ENCODE results near the gene DCTN5. TPM values are rescaled to one million over a fixed set of nuclear protein-coding genes. Genes with fewer than 3 reads are reported as not detected.

DCTN5 gene
- total and polyA plus RNA-seq, 10 donors: 11.9 to 62.5 (median 41.3) TPM

DNA sequence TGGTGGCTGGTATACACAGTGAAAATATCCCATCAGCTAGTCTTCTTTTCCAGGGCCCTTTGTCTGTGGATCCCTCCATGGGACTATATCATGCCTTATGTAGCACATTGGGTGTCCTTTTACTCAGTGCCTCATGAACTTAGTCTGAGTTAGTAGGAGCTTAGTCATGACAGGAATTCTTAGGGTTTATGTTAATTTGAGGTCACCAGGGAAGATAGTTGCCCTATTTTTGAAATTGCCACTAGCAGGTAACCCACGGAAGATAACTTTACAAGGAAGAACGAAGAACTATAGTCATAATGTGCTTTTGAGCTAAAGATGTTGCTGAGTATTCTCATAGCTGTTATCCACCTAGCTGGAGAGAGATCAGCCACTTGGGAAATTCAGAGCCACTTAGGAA is 22.7 kb downstream of the DCTN5 start:
- H3K4me1 ChIP-seq: no peaks in the 10 kb centered on the region
- H3K27ac ChIP-seq: no peak overlapping the region
- intact Hi-C loops (cut with DNase I; ENCODE audit: low total_unique reads): no loop called here
- TF ChIP-seq POLR2AphosphoS5 (IDR thresholded peaks at IDR 0.05) (no peak), POLR2A (IDR thresholded peaks at IDR 0.05) (no peak)
- TF ChIP-seq, protein P1, sequence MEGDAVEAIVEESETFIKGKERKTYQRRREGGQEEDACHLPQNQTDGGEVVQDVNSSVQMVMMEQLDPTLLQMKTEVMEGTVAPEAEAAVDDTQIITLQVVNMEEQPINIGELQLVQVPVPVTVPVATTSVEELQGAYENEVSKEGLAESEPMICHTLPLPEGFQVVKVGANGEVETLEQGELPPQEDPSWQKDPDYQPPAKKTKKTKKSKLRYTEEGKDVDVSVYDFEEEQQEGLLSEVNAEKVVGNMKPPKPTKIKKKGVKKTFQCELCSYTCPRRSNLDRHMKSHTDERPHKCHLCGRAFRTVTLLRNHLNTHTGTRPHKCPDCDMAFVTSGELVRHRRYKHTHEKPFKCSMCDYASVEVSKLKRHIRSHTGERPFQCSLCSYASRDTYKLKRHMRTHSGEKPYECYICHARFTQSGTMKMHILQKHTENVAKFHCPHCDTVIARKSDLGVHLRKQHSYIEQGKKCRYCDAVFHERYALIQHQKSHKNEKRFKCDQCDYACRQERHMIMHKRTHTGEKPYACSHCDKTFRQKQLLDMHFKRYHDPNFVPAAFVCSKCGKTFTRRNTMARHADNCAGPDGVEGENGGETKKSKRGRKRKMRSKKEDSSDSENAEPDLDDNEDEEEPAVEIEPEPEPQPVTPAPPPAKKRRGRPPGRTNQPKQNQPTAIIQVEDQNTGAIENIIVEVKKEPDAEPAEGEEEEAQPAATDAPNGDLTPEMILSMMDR (IDR thresholded peaks at IDR 0.05 in 8 of 11, conservative IDR thresholded peaks at IDR 0.05 in 3 of 11): no peak
- peaks cover 15 to 100% (median 99%) of the 10 kb centered on the region in 6 donors for H3K36me3 ChIP-seq
- H3K27me3 ChIP-seq (replicated peaks in 1 of 7): no peaks in the 10 kb centered on the region
- H3K9me3 ChIP-seq: no peaks in the 10 kb centered on the region
- DNase-seq: no peak
- WGBS, 5 donors: 81 to 92% (median 88%) methylated on average over 2 of the region's 2 CpGs
- H3K4me3 ChIP-seq: no peak overlapping the region

DNA sequence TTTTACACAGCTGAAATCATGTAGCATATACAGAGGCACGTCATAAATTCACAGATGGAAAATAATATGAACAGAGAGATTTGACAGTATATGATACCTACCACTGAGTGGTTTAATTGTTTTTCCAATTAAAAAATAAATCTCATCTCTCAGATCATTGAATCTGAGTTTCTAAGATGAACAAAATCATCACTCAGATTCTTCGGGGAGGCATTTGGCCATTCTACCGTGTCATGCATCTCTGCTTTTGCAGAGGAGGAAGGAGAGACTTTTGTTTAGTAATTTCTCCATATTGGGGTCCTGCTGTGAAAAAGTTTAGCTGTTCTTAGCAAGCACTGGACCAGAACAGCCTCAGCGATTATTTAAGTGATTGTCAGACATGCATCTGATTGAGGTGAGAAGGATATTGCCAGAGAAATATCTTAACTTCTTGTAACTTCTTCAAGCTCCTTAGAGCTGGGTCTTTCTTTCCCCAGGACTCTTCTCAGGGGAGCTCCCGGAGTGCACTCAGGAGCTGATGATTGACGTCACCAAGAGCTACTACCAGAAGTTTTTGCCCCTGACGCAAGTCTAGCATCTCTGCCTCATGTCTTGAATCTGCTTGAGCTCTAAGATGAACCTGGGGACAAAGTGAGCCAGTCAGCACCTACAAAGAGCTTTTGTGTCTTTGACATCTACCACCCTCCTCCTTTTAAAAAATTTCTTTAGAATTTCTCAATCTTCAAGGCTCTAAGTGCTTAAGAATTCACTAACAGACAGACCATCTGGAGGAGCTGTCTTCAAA is 25.5 kb downstream of the DCTN5 start:
- no peak for DNase-seq
- H3K27ac ChIP-seq: no peak overlapping the region
- TF ChIP-seq POLR2A (IDR thresholded peaks at IDR 0.05) (no peak), POLR2AphosphoS5 (IDR thresholded peaks at IDR 0.05) (no peak)
- TF ChIP-seq, protein P1 (IDR thresholded peaks at IDR 0.05 in 8 of 11, conservative IDR thresholded peaks at IDR 0.05 in 3 of 11): no peak
- H3K9me3 ChIP-seq: no peaks in the 10 kb centered on the region
- peaks cover 8 to 100% (median 82%) of the 10 kb centered on the region in 6 donors for H3K36me3 ChIP-seq
- H3K4me3 ChIP-seq: no peak overlapping the region
- no peaks in the 10 kb centered on the region for H3K27me3 ChIP-seq (replicated peaks in 1 of 7)
- peaks cover 0 to 7% (median 2%) of the 10 kb centered on the region in 6 donors for H3K4me1 ChIP-seq
- intact Hi-C loops (cut with DNase I; ENCODE audit: low total_unique reads): no loop called here
- WGBS, 5 donors: 91 to 95% (median 93%) methylated on average over 7 of the region's 7 CpGs

DNA sequence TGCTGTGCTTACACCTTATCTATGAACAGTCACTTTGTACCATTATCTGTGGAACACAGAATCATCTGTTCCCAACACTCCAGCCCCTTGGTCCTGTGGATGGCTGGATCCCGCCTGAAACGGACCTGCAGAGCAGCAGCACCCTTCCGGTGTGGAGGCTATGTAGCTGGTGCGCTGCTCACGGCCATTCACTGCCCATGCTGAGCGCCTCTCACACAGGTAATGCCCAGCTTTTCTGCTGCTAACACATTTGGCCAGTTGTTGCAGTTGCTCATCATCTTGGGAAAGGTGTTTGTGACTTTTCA is 26.0 kb downstream of the DCTN5 start:
- WGBS, 5 donors: 92 to 99% (median 96%) methylated on average over 6 of the region's 6 CpGs
- no peak overlapping the region for H3K27ac ChIP-seq
- DNase-seq: no peak
- intact Hi-C loops (cut with DNase I; ENCODE audit: low total_unique reads): no loop called here
- TF ChIP-seq POLR2AphosphoS5 (IDR thresholded peaks at IDR 0.05) (peak in 1 of 3 donors; percentile 35), POLR2A (IDR thresholded peaks at IDR 0.05) (no peak)
- TF ChIP-seq, protein P1 (IDR thresholded peaks at IDR 0.05 in 8 of 11, conservative IDR thresholded peaks at IDR 0.05 in 3 of 11): no peak
- no peak overlapping the region for H3K4me3 ChIP-seq
- no peaks in the 10 kb centered on the region for H3K9me3 ChIP-seq
- peaks cover 0 to 7% (median 2%) of the 10 kb centered on the region in 6 donors for H3K4me1 ChIP-seq
- no peaks in the 10 kb centered on the region for H3K27me3 ChIP-seq (replicated peaks in 1 of 7)
- H3K36me3 ChIP-seq: peaks cover 5 to 100% (median 79%) of the 10 kb centered on the region in 6 donors

DNA sequence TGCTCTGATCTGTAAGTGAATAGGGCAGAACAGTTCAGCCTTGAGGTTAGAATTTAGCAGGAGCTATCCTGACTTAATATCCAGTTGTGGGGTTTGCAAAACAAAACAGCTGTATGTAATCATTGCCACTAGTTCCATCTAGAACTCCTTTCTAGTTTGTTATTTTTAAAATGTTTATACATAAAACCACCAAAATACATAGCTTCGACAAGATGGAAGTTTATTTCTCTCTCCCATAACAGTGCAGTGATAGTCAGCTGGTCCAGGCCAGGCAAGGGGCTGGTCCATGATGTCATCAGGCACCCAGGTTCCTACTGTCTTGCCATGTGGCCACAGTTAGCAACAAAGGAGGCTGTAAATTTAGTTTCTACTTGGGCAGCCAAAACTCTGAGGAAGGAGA is 27.0 kb downstream of the DCTN5 start:
- no peak overlapping the region for H3K4me3 ChIP-seq
- intact Hi-C loops (cut with DNase I; ENCODE audit: low total_unique reads): no loop called here
- H3K9me3 ChIP-seq: no peaks in the 10 kb centered on the region
- WGBS, 5 donors: 85 to 100% (median 93%) methylated on average over 1 of the region's 1 CpG
- H3K36me3 ChIP-seq: peaks cover 5 to 100% (median 71%) of the 10 kb centered on the region in 6 donors
- H3K4me1 ChIP-seq: peaks cover 0 to 7% (median 2%) of the 10 kb centered on the region in 6 donors
- TF ChIP-seq, protein P1 (IDR thresholded peaks at IDR 0.05 in 8 of 11, conservative IDR thresholded peaks at IDR 0.05 in 3 of 11): no peak
- TF ChIP-seq POLR2AphosphoS5 (IDR thresholded peaks at IDR 0.05) (no peak), POLR2A (IDR thresholded peaks at IDR 0.05) (no peak)
- no peaks in the 10 kb centered on the region for H3K27me3 ChIP-seq (replicated peaks in 1 of 7)
- no peak for DNase-seq
- H3K27ac ChIP-seq: no peak overlapping the region
